ENCODE results near the gene ACSL3. TPM values are rescaled to one million over a fixed set of nuclear protein-coding genes. Genes with fewer than 3 reads are reported as not detected.

ACSL3 gene
- total and polyA plus RNA-seq, 2 donors (not counting 1 experiment from before 2014, with no cell fraction given), result 6.7 to 46.0 TPM

GRCh38 chr2:222955008-222955407 lies 94.2 kb downstream of the ACSL3 start:
- no peak overlapping the region for H3K4me3 ChIP-seq (ENCODE audit: control extremely low read depth in 1 of 5, extremely low read depth in 1 of 5, insufficient read depth in 1 of 5, low read depth in 2 of 5, low read length in 4 of 5)
- no peak for ATAC-seq (ENCODE audit: low read depth)
- no CpG with 5 or more reads among the region's 1 CpG for WGBS (ENCODE audit: insufficient coverage)
- Mint-ChIP-seq H3K27ac (no peak overlapping the region), H3K4me3 (no peak overlapping the region), H3K27me3 (peaks cover 51% of the 10 kb centered on the region), H3K4me1 (no peaks in the 10 kb centered on the region), H3K9me3 (ENCODE audit: insufficient read depth) (no peaks in the 10 kb centered on the region)
- no peaks in the 10 kb centered on the region for H4K20me1 ChIP-seq (ENCODE audit: control insufficient read depth, insufficient read depth, low read length, poor library complexity, severe bottlenecking)
- POLR2A ChIA-PET, result no interaction called here
- peaks cover 0 to 2% (median 0%) of the 10 kb centered on the region in 4 experiments for H3K27me3 ChIP-seq (replicated peaks in 1 of 4; ENCODE audit: control extremely low read depth in 1 of 4, control insufficient read depth in 3 of 4, insufficient read depth in 4 of 4, low read length in 3 of 4)
- TF ChIP-seq EZH2 (IDR thresholded peaks at IDR 0.05; ENCODE audit: borderline replicate concordance, insufficient read depth, low read depth, low read length, poor library complexity, severe bottlenecking) (no peak), CTCF (IDR thresholded peaks at IDR 0.05) (no peak)
- H3K36me3 ChIP-seq (replicated peaks in 1 of 2; ENCODE audit: control extremely low read depth in 1 of 2, control insufficient read depth in 1 of 2, extremely low read depth in 1 of 2, insufficient read depth in 2 of 2, low read length in 1 of 2), result no peaks in the 10 kb centered on the region
- no peak overlapping the region for H2AFZ ChIP-seq (ENCODE audit: insufficient read depth, low read depth, low read length, poor library complexity, severe bottlenecking)
- no peak for DNase-seq
- H3K79me2 ChIP-seq (ENCODE audit: control insufficient read depth, insufficient read depth, low read length), result no peaks in the 10 kb centered on the region
- H3K27ac ChIP-seq (ENCODE audit: low read length in 2 of 2), result no peak overlapping the region
- H3K9me3 ChIP-seq (ENCODE audit: control extremely low read depth in 1 of 3, control insufficient read depth in 2 of 3, insufficient read depth in 1 of 3, low read length in 2 of 3), result peaks cover 0 to 5% (median 0%) of the 10 kb centered on the region in 3 donors
- H3K9ac ChIP-seq (ENCODE audit: low read length), result no peak overlapping the region
- no peaks in the 10 kb centered on the region for H3K4me1 ChIP-seq (ENCODE audit: control insufficient read depth in 2 of 2, insufficient read depth in 2 of 2, low read length in 2 of 2)
- intact Hi-C loops (cut with micrococcal nuclease), result no loop called here
- no peak overlapping the region for H3K4me2 ChIP-seq (replicated peaks; ENCODE audit: low read depth, low read length, poor library complexity, severe bottlenecking)
- CTCF ChIA-PET, result interaction anchor here (1.3 kb wide), 1 partner anchor 15 kb away, joined by 3 read pairs; no protein-coding TSS in a partner anchor

GRCh38 chr2:222959358-222959757 lies 98.5 kb downstream of the ACSL3 start:
- H3K27me3 ChIP-seq (replicated peaks in 1 of 4; ENCODE audit: control extremely low read depth in 1 of 4, control insufficient read depth in 3 of 4, insufficient read depth in 4 of 4, low read length in 3 of 4), result peaks cover 0 to 2% (median under 1%) of the 10 kb centered on the region in 4 experiments
- Mint-ChIP-seq H3K27ac (no peak overlapping the region), H3K4me3 (no peak overlapping the region), H3K27me3 (peaks cover 46% of the 10 kb centered on the region), H3K9me3 (ENCODE audit: insufficient read depth) (no peaks in the 10 kb centered on the region), H3K4me1 (no peaks in the 10 kb centered on the region)
- no peaks in the 10 kb centered on the region for H3K9me3 ChIP-seq (ENCODE audit: control extremely low read depth in 1 of 3, control insufficient read depth in 2 of 3, insufficient read depth in 1 of 3, low read length in 2 of 3)
- POLR2A ChIA-PET, result no interaction called here
- no peak overlapping the region for H3K4me3 ChIP-seq (ENCODE audit: control extremely low read depth in 1 of 5, extremely low read depth in 1 of 5, insufficient read depth in 1 of 5, low read depth in 2 of 5, low read length in 4 of 5)
- no peaks in the 10 kb centered on the region for H3K4me1 ChIP-seq (ENCODE audit: control insufficient read depth in 2 of 2, insufficient read depth in 2 of 2, low read length in 2 of 2)
- DNase-seq (no peak), ATAC-seq (ENCODE audit: low read depth) (no peak)
- WGBS (ENCODE audit: insufficient coverage), result 85% methylated on average over 4 of the region's 4 CpGs
- CTCF ChIA-PET, result interaction anchor here (1.5 kb wide), 1 partner anchor 12 kb away, joined by 4 read pairs; no protein-coding TSS in a partner anchor
- no peak overlapping the region for H3K9ac ChIP-seq (ENCODE audit: low read length)
- intact Hi-C loops (cut with micrococcal nuclease), result no loop called here
- no peaks in the 10 kb centered on the region for H3K79me2 ChIP-seq (ENCODE audit: control insufficient read depth, insufficient read depth, low read length)
- no peak overlapping the region for H3K4me2 ChIP-seq (replicated peaks; ENCODE audit: low read depth, low read length, poor library complexity, severe bottlenecking)
- H3K27ac ChIP-seq (ENCODE audit: low read length in 2 of 2), result no peak overlapping the region
- H2AFZ ChIP-seq (ENCODE audit: insufficient read depth, low read depth, low read length, poor library complexity, severe bottlenecking), result no peak overlapping the region
- H3K36me3 ChIP-seq (replicated peaks in 1 of 2; ENCODE audit: control extremely low read depth in 1 of 2, control insufficient read depth in 1 of 2, extremely low read depth in 1 of 2, insufficient read depth in 2 of 2, low read length in 1 of 2), result no peaks in the 10 kb centered on the region
- TF ChIP-seq CTCF (IDR thresholded peaks at IDR 0.05) (no peak), EZH2 (IDR thresholded peaks at IDR 0.05; ENCODE audit: borderline replicate concordance, insufficient read depth, low read depth, low read length, poor library complexity, severe bottlenecking) (no peak)
- H4K20me1 ChIP-seq (ENCODE audit: control insufficient read depth, insufficient read depth, low read length, poor library complexity, severe bottlenecking), result no peaks in the 10 kb centered on the region
